GM12873 (cell line): ENCODE data around the gene APOL5.

Source experiments
- CTCF ChIP-seq: IDR thresholded peaks from 2 replicates; pipeline ENCODE4 v1.5.1; 2012; ENCODE audit warnings: low read depth, mild to moderate bottlenecking, moderate library complexity, low read length, control low read depth; ENCODE audit not compliant: insufficient read depth; ENCODE audit errors: missing control alignments

The APOL5 gene

GRCh38 chr22:35684732-35685131 lies 32.9 kb upstream of the APOL5 start:
- TF ChIP-seq CTCF, result no peak

- no peak for TF ChIP-seq CTCF
Measured at GRCh38 chr22:35685731-35686130, 31.9 kb upstream of the APOL5 start.

- TF ChIP-seq CTCF, result no peak
Measured at GRCh38 chr22:35686298-35686697, 31.4 kb upstream of the APOL5 start.

- no peak for TF ChIP-seq CTCF
Measured at GRCh38 chr22:35687461-35687860, 30.2 kb upstream of the APOL5 start.

GRCh38 chr22:35688913-35689675 lies 28.6 kb upstream of the APOL5 start:
- TF ChIP-seq CTCF, result no peak

GRCh38 chr22:35690001-35690400 lies 27.7 kb upstream of the APOL5 start:
- TF ChIP-seq CTCF, result no peak

GRCh38 chr22:35695202-35695601 lies 22.5 kb upstream of the APOL5 start:
- TF ChIP-seq CTCF, result no peak
